HEK293T (cell line): Measurements from ENCODE around the gene UQCRC1.

ENCODE experiments used
- CTCF ChIA-PET: fragments of 350-600 bp; formaldehyde crosslinking; extraction: SDS; loops from one replicate; lab custom pipeline; 2021; ENCODE audit warnings: antibody characterized with exemption, inconsistent platforms; lab: Yijun Ruan, JAX
- POLR2A ChIA-PET: fragments of 350-600 bp; formaldehyde crosslinking; extraction: SDS; loops from one replicate; lab custom pipeline; 2020; ENCODE audit warnings: antibody characterized with exemption, inconsistent platforms; lab: Yijun Ruan, JAX
- DNase-seq: peaks from one replicate; pipeline ENCODE4 v3.0.0; 2012; ENCODE audit warnings: mixed read lengths; ENCODE audit errors: extremely low spot score
- ARNT ChIP-seq: fragments of 450-650 bp; IDR thresholded peaks from 2 replicates; pipeline ENCODE4 v1.6.1; 2017; ENCODE audit warnings: mild to moderate bottlenecking
- BHLHE40 ChIP-seq: fragments of 450-650 bp; IDR thresholded peaks from 2 replicates; pipeline ENCODE4 v1.6.1; 2016; ENCODE audit warnings: mild to moderate bottlenecking, moderate library complexity, borderline replicate concordance
- CTBP1 ChIP-seq: fragments of 450-650 bp; IDR thresholded peaks from 2 replicates; pipeline ENCODE4 v1.6.1; 2016; ENCODE audit warnings: borderline replicate concordance
- ELF4 ChIP-seq: fragments of 450-650 bp; IDR thresholded peaks from 2 replicates; pipeline ENCODE4 v1.6.1; 2017; ENCODE audit warnings: antibody characterized with exemption
- FOXA1 ChIP-seq: fragments of 450-650 bp; IDR thresholded peaks from 2 replicates; pipeline ENCODE4 v1.6.1; 2016; ENCODE audit warnings: mild to moderate bottlenecking
- FOXK2 ChIP-seq: fragments of 450-650 bp; IDR thresholded peaks from 2 replicates; pipeline ENCODE4 v1.6.1; 2016; ENCODE audit warnings: mild to moderate bottlenecking
- FOXM1 ChIP-seq: fragments of 450-650 bp; IDR thresholded peaks from 2 replicates; pipeline ENCODE4 v1.6.1; 2017; ENCODE audit warnings: mild to moderate bottlenecking, borderline replicate concordance
- HDGF ChIP-seq: fragments of 450-650 bp; IDR thresholded peaks from 2 replicates; pipeline ENCODE4 v1.6.1; 2017; ENCODE audit warnings: antibody characterized with exemption, borderline replicate concordance
- L3MBTL2 ChIP-seq: fragments of 450-650 bp; conservative IDR thresholded peaks from 2 replicates; pipeline ENCODE4 v1.6.1; 2016; ENCODE audit warnings: mild to moderate bottlenecking
- LEF1 ChIP-seq: fragments of 450-650 bp; IDR thresholded peaks from 2 replicates; pipeline ENCODE4 v1.6.1; 2017; ENCODE audit warnings: mild to moderate bottlenecking, borderline replicate concordance
- NFRKB ChIP-seq: fragments of 450-650 bp; IDR thresholded peaks from 2 replicates; pipeline ENCODE4 v1.6.1; 2016; ENCODE audit warnings: mild to moderate bottlenecking, moderate library complexity
- PKNOX1 ChIP-seq: fragments of 450-650 bp; IDR thresholded peaks from 2 replicates; pipeline ENCODE4 v1.6.1; 2016
- SP1 ChIP-seq: fragments of 450-650 bp; IDR thresholded peaks from 2 replicates; pipeline ENCODE4 v1.6.1; 2017
- SUZ12 ChIP-seq: fragments of 450-650 bp; IDR thresholded peaks from 2 replicates; pipeline ENCODE4 v1.6.1; 2016; ENCODE audit warnings: mild to moderate bottlenecking
- TARDBP ChIP-seq: fragments of 450-650 bp; IDR thresholded peaks from 2 replicates; pipeline ENCODE4 v1.6.1; 2016
- ZNF384 ChIP-seq: fragments of 450-650 bp; IDR thresholded peaks from 2 replicates; pipeline ENCODE4 v1.6.1; 2016

Gene UQCRC1

GRCh38 chr3:48621461-48621869 lies 12.0 kb upstream of the UQCRC1 start, which contains the start of gene TMEM89:
Gene TMEM89, minus strand, starts transcription at chr3:48621769. Its CDS starts 13 bp downstream, at chr3:48621756.
- TF ChIP-seq CTBP1, result no peak
- no peak for TF ChIP-seq NFRKB
- no peak for TF ChIP-seq TARDBP
- TF ChIP-seq L3MBTL2, result no peak
- TF ChIP-seq FOXK2, result no peak
- TF ChIP-seq SP1, result no peak
- TF ChIP-seq PKNOX1, result no peak
- TF ChIP-seq FOXA1, result no peak
- TF ChIP-seq FOXM1, result no peak
- TF ChIP-seq ZNF384, result no peak
- no peak for TF ChIP-seq ARNT
- TF ChIP-seq ELF4, result no peak
- no peak for TF ChIP-seq BHLHE40
- TF ChIP-seq HDGF, result no peak
- no peak for TF ChIP-seq LEF1
- POLR2A ChIA-PET, result interaction anchor here (0.8 kb wide), 1 partner anchor 12 kb away, joined by 3 read pairs; the partner anchor contains the start of gene UQCRC1
- DNase-seq, result no peak
- CTCF ChIA-PET, result no interaction called here

- no peak for TF ChIP-seq CTBP1
- no peak for TF ChIP-seq PKNOX1
- TF ChIP-seq ZNF384, result no peak
- no peak for TF ChIP-seq FOXK2
- no peak for TF ChIP-seq TARDBP
- no peak for TF ChIP-seq L3MBTL2
- TF ChIP-seq LEF1, result no peak
- TF ChIP-seq SP1, result no peak
- TF ChIP-seq SUZ12, result no peak
- TF ChIP-seq FOXA1, result no peak
- TF ChIP-seq NFRKB, result no peak
- TF ChIP-seq BHLHE40, result no peak
- TF ChIP-seq HDGF, result no peak
- TF ChIP-seq ARNT, result no peak
- no peak for TF ChIP-seq FOXM1
- no peak for TF ChIP-seq ELF4
- DNase-seq, result no peak
- POLR2A ChIA-PET, result no interaction called here
- CTCF ChIA-PET, result no interaction called here
These were observed 10.4 kb upstream of the UQCRC1 start for GRCh38 chr3:48619541-48620524.

GRCh38 chr3:48617559-48617958 lies 8.1 kb upstream of the UQCRC1 start:
- ChIA-PET POLR2A (no interaction called here), CTCF (no interaction called here)
- no peak for DNase-seq
- TF ChIP-seq L3MBTL2 (no peak), LEF1 (no peak), FOXK2 (no peak), CTBP1 (no peak), NFRKB (no peak), SUZ12 (no peak), PKNOX1 (no peak), FOXA1 (no peak), ARNT (no peak), SP1 (no peak), ZNF384 (no peak), BHLHE40 (no peak), FOXM1 (no peak), TARDBP (no peak), HDGF (no peak)

GRCh38 chr3:48614044-48614443 lies 4.6 kb upstream of the UQCRC1 start:
- no peak for TF ChIP-seq SUZ12
- DNase-seq, result no peak
- CTCF ChIA-PET, result no interaction called here
- POLR2A ChIA-PET, result interaction anchor here (1.5 kb wide), 1 partner anchor 9 kb away, joined by 3 read pairs; no protein-coding TSS in a partner anchor

GRCh38 chr3:48612309-48612708 lies 2.9 kb upstream of the UQCRC1 start:
- ChIA-PET CTCF (interaction anchor here (1.1 kb wide), 1 partner anchor 24 kb away, joined by 3 read pairs; no protein-coding TSS in a partner anchor), POLR2A (interaction anchor here (1.5 kb wide), 1 partner anchor 11 kb away, joined by 3 read pairs; no protein-coding TSS in a partner anchor)
- TF ChIP-seq FOXA1, result no peak
- no peak for TF ChIP-seq CTBP1
- TF ChIP-seq ZNF384, result no peak
- no peak for TF ChIP-seq ELF4
- TF ChIP-seq PKNOX1, result no peak
- TF ChIP-seq SUZ12, result no peak
- TF ChIP-seq HDGF, result no peak
- no peak for TF ChIP-seq BHLHE40
- TF ChIP-seq LEF1, result no peak
- TF ChIP-seq L3MBTL2, result no peak
- no peak for TF ChIP-seq ARNT
- TF ChIP-seq NFRKB, result no peak
- no peak for TF ChIP-seq FOXK2
- no peak for TF ChIP-seq SP1
- no peak for TF ChIP-seq TARDBP
- no peak for DNase-seq
